HL-60 (cell line): ENCODE results near the gene COL20A1.

Experiments
- DNase-seq, 2 experiments: peaks; one replicate each; pipeline ENCODE4 v3.0.0-alpha.2; 2010 to 2020; ENCODE audit warnings: low read depth in 1 of 2, low spot score in 1 of 2
- H3K27ac ChIP-seq: fragments of 250-450 bp; sonication (Bioruptor Pico); replicated peaks from 2 replicates; pipeline ENCODE4 v1.5.1; 2020; ENCODE audit warnings: mild to moderate bottlenecking, moderate library complexity
- H3K27me3 ChIP-seq: fragments of 250-450 bp; sonication (Bioruptor Pico); 2 replicates; pipeline ENCODE4 v1.5.1; 2021; ENCODE audit warnings: mild to moderate bottlenecking, moderate library complexity; ENCODE audit not compliant: insufficient read depth, poor library complexity, severe bottlenecking
- H3K4me3 ChIP-seq: replicated peaks from 2 replicates; pipeline ENCODE4 v1.5.1; 2011; ENCODE audit warnings: mild to moderate bottlenecking, control low read depth, low read length; ENCODE audit not compliant: insufficient read depth
- CTCF ChIP-seq: IDR thresholded peaks from one replicate; pipeline ENCODE4 v1.5.1; 2011; ENCODE audit warnings: low read length, control low read depth, inconsistent platforms; ENCODE audit not compliant: insufficient read depth
- GABPA ChIP-seq: IDR thresholded peaks from 2 replicates; pipeline ENCODE4 v1.6.1; 2012; ENCODE audit warnings: low read depth
- POLR2AphosphoS5 ChIP-seq: IDR thresholded peaks from 2 replicates; pipeline ENCODE4 v1.6.1; 2012; ENCODE audit warnings: low read depth
- SPI1 ChIP-seq: IDR thresholded peaks from 2 replicates; pipeline ENCODE4 v1.6.1; 2012; ENCODE audit warnings: low read depth, mild to moderate bottlenecking, borderline replicate concordance
- TF ChIP-seq, protein P1 (sequence below): IDR thresholded peaks from 2 replicates; pipeline ENCODE4 v1.6.1; 2012; ENCODE audit warnings: low read depth; ENCODE audit not compliant: insufficient replicate concordance

Gene COL20A1

DNA sequence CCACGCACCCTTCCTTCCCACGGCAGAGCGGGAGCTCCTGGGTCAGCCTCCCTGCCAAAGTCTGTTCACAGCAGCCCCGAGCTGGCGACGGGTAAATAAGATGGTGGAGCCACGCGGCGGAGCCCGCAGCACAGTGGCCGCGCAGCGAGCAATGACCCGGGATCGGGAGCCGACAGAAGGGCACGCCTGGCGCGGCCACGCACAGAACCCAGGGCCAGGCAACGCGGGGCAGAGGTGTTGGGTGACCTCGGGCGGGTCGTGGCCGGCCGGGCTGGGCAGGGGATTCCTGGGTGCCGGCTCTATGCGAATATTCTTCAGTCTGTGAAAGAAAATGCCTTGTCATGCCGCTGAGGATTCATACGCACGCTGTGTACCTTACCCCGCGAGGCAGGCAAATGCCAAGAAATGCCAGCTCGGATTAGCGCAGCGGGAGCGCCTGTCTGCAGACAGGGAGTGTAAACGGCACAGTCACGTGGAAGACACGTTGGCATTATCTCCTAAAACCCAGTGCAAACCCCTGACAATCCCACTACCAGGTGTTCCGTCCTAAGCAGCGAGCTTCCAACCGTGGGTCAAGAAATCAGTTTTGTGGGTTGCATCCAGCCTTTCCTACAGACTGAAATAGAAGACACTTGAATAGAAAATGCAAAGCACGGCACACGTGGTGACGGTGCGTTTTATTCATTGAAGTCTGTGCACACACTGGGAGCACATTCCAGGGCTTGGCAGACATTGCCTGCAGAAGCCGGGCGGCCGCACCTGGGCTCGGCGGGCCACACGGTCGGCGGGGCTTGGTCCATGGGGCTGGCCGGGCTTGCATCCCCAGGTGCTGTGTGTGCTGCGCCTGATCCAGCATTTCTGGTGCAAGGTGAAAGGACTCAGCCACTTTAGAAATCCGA is 49.8 kb downstream of the COL20A1 start:
- no peak for DNase-seq
- no peak overlapping the region for H3K4me3 ChIP-seq
- H3K27me3 ChIP-seq, result peaks cover 8% of the 10 kb centered on the region
- TF ChIP-seq GABPA (no peak), POLR2AphosphoS5 (no peak), SPI1 (no peak), CTCF (no peak)
- TF ChIP-seq, protein P1, sequence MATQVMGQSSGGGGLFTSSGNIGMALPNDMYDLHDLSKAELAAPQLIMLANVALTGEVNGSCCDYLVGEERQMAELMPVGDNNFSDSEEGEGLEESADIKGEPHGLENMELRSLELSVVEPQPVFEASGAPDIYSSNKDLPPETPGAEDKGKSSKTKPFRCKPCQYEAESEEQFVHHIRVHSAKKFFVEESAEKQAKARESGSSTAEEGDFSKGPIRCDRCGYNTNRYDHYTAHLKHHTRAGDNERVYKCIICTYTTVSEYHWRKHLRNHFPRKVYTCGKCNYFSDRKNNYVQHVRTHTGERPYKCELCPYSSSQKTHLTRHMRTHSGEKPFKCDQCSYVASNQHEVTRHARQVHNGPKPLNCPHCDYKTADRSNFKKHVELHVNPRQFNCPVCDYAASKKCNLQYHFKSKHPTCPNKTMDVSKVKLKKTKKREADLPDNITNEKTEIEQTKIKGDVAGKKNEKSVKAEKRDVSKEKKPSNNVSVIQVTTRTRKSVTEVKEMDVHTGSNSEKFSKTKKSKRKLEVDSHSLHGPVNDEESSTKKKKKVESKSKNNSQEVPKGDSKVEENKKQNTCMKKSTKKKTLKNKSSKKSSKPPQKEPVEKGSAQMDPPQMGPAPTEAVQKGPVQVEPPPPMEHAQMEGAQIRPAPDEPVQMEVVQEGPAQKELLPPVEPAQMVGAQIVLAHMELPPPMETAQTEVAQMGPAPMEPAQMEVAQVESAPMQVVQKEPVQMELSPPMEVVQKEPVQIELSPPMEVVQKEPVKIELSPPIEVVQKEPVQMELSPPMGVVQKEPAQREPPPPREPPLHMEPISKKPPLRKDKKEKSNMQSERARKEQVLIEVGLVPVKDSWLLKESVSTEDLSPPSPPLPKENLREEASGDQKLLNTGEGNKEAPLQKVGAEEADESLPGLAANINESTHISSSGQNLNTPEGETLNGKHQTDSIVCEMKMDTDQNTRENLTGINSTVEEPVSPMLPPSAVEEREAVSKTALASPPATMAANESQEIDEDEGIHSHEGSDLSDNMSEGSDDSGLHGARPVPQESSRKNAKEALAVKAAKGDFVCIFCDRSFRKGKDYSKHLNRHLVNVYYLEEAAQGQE, result no peak
- H3K27ac ChIP-seq, result no peak overlapping the region

DNA sequence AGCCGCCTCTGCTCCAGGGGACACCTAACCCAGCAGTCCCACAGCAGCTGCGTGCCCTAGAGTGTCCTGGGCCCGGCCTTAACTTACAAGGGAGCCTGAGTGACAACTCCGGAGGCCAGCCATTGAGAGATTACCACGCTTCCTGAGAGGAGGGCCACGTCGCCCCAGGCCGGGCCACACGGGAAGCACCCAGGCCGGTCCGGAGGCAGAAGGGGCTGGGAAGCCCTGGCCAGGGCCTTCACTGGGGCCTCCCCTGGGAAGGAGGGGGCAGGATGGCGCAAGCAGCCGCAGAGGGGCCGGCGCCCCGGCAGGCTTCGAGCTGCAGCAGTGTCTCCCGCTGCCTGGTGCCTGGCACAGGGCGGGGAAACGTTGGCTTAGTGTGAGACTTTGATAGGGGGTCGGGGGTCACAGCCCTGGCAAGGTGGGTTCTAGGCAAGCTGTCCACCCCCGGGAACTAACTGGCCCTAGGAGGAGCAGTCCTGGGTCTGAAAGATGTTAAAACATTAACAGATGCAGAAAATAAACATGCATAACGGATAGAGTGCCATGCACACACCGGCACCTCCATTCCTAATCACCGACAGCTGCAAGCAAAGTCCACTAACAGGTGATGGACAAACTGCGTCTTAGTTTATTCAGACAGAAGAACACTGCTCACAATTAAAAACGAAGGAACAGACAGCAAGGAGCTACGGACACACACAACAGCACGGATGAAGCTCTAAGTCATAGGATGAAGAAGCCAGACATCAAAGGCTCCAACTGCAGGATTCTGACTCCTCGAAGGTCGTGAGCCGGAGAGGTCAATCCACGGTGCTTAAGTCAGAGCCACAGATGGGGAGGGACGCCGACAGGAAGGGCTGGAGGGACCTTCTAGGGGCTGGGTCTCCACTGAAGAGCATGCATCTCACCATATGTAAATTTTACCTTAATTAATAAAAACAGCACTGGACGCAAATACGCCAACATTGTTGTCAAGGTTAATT is 50.8 kb downstream of the COL20A1 start:
- no peak for DNase-seq
- Histone ChIP-seq H3K27me3 (peaks cover 8% of the 10 kb centered on the region), H3K27ac (no peak overlapping the region), H3K4me3 (no peak overlapping the region)
- TF ChIP-seq POLR2AphosphoS5 (no peak), GABPA (no peak), SPI1 (no peak), CTCF (no peak)
- TF ChIP-seq, protein P1, result no peak

GRCh38 chr20:63344616-63345327 is 51.8 kb downstream of the COL20A1 start:
- peaks cover 8% of the 10 kb centered on the region for H3K27me3 ChIP-seq
- no peak for TF ChIP-seq SPI1
- no peak for TF ChIP-seq GABPA
- TF ChIP-seq CTCF, result no peak
- TF ChIP-seq POLR2AphosphoS5, result no peak
- TF ChIP-seq, protein P1, result no peak
- no peak overlapping the region for H3K27ac ChIP-seq
- no peak for DNase-seq
- no peak overlapping the region for H3K4me3 ChIP-seq
